Naive B cell (primary cell): ENCODE results near the gene CST11. TPM values are rescaled to one million over a fixed set of nuclear protein-coding genes. Genes with fewer than 3 reads are reported as not detected.
"Not testable (repeated sequence)": the region's sequence is repeated elsewhere in the genome, so short reads cannot be mapped to it uniquely, and the experiment has no call there.

Experiments
- ATAC-seq, 2 donors: fragments of 150-1000 bp; cut with Tn5 transposase; 2 replicates each; pipeline ENCODE4 v1.10.0; 2021; ENCODE audit warnings: low read depth in 2 of 2, mild to moderate bottlenecking in 2 of 2, moderate library complexity in 2 of 2
- DNase-seq: peaks from one replicate; pipeline ENCODE4 v3.0.0; 2022
- H3K27ac Mint-ChIP-seq, 6 donors: one replicate each; pipeline ENCODE4 v1.8.0; 2020 to 2022; ENCODE audit warnings: mild to moderate bottlenecking in 6 of 6, mixed read lengths in 6 of 6, moderate library complexity in 5 of 6, inconsistent platforms in 2 of 6
- H3K27me3 Mint-ChIP-seq, 3 donors: one replicate each; pipeline ENCODE4 v1.8.0; 2021 to 2022; ENCODE audit warnings: mixed read lengths in 3 of 3, mild to moderate bottlenecking in 1 of 3
- H3K36me3 Mint-ChIP-seq, 2 donors: one replicate each; pipeline ENCODE4 v1.8.0; 2020 to 2022; ENCODE audit warnings: mixed read lengths in 2 of 2, inconsistent platforms in 1 of 2, mild to moderate bottlenecking in 1 of 2
- H3K4me1 Mint-ChIP-seq, 3 donors: one replicate each; pipeline ENCODE4 v1.8.0; 2020 to 2022; ENCODE audit warnings: mixed read lengths in 3 of 3, inconsistent platforms in 1 of 3, mild to moderate bottlenecking in 1 of 3, moderate library complexity in 1 of 3
- H3K4me3 Mint-ChIP-seq, 8 donors: one replicate each; pipeline ENCODE4 v1.8.0; 2020 to 2022; ENCODE audit warnings: mild to moderate bottlenecking in 8 of 8, mixed read lengths in 8 of 8, moderate library complexity in 8 of 8, inconsistent platforms in 2 of 8
- H3K9me3 Mint-ChIP-seq, 7 donors: one replicate each; pipeline ENCODE4 v1.8.0; 2020 to 2022; ENCODE audit warnings: mixed read lengths in 7 of 7, mild to moderate bottlenecking in 5 of 7, inconsistent platforms in 2 of 7, moderate library complexity in 1 of 7
- polyA plus RNA-seq, 6 donors: library from polyadenylated mRNA; unstranded; fragments of 300-500 nt; fragmentation: Illumina TruSeq; gene quantifications; one replicate each; pipeline ENCODE4 v1.2.3, GENCODE V29; 2021; ENCODE audit warnings: low read depth in 6 of 6

The CST11 gene
- polyA plus RNA-seq, 6 donors from 2014 or later: not detected

DNA sequence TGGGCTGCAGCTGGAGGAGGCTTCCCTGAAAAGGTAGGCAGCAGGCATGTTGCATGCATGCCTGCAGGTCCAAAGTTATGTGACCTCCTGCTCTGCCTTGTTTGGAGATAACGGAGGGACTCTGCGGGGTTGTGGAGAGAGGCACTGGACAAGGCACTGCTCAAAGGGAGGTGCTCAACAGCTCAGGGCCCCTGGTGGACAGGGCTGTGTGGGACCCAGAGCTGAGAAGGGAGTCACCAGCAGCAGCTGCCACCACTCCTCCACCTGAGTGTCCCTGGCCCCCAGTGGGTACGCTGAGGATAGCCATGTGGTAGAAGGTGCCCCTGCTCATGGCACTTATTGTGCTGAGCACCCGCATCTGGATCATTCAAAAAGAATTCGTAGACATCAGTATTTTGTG, 22.7 kb upstream of the CST11 start:
- no peaks in the 10 kb centered on the region for H3K27me3 Mint-ChIP-seq
- ATAC-seq (no peak), DNase-seq (no peak)
- no peaks in the 10 kb centered on the region for H3K4me1 Mint-ChIP-seq
- H3K27ac Mint-ChIP-seq: no peak overlapping the region
- H3K4me3 Mint-ChIP-seq: no peak overlapping the region
- peaks cover 0 to 2% (median 0%) of the 10 kb centered on the region in 7 donors for H3K9me3 Mint-ChIP-seq
- no peaks in the 10 kb centered on the region for H3K36me3 Mint-ChIP-seq

DNA sequence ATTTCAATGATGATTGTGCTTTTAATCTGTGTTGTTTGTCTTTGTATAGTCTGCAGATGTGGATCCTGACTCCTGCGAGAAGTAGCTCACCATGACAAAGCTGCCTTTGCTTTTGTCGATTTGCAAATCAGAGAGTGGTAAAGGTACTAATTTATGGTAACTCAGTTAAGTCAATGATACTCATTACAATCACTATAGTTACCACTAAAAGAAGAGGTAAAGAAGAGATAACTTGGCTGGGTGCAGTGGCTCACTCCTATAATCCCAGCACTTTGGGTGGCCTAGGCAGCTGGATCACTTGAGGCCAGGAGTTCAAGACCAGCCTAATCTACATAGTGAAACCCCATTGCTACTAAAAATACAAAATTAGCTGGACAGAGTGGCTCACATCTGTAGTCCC, 20.6 kb upstream of the CST11 start:
- not testable (repeated sequence) for H3K27me3 Mint-ChIP-seq, H3K4me1 Mint-ChIP-seq, DNase-seq, H3K36me3 Mint-ChIP-seq, H3K9me3 Mint-ChIP-seq, H3K27ac Mint-ChIP-seq, ATAC-seq
- H3K4me3 Mint-ChIP-seq: peak overlapping the region in 1 of 8 donors; percentile 37

DNA sequence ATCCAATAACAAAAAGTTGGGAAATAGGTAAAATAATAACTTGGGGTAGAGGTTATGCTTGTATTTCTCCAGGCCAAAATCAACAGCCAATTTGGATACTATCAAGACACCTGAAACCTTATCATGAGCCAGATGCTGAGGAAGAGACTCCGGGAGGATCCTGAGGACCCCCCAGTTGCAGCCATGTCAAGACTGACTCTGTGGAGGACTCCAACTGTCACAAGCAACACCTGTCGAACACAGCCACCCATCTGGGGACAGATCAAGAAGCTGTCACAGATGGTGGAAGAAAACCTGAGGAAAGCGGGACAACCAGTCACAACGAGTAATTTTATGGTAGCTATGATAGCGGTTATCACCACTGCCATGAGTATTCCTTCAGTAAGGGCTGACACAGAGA, 19.6 kb upstream of the CST11 start:
- H3K27ac Mint-ChIP-seq, ATAC-seq, H3K36me3 Mint-ChIP-seq, DNase-seq, H3K4me1 Mint-ChIP-seq, H3K27me3 Mint-ChIP-seq, H3K4me3 Mint-ChIP-seq: not testable (repeated sequence)
- peaks cover 6 to 15% (median 10%) of the 10 kb centered on the region in 7 donors for H3K9me3 Mint-ChIP-seq

DNA sequence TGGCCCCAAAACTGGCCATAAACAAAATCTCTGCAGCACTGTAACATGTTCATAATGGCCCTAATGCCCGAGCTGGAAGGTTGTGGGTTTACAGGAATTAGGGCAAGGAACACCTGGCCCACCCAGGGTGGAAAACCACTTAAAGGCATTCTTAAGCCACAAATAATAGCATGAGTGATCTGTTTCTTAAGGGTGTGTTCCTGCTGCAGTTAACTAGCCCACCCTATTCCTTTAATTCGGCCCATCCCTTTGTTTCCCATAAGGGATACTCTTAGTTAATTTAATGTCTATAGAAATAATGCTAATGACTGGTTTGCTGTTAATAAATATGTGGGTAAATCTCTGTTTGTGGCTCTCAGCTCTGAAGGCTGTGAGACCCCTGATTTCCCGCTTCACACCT, 14.3 kb upstream of the CST11 start:
- not testable (repeated sequence) for ATAC-seq, DNase-seq, H3K4me1 Mint-ChIP-seq, H3K27ac Mint-ChIP-seq, H3K4me3 Mint-ChIP-seq
- H3K9me3 Mint-ChIP-seq: peaks cover 14 to 50% (median 34%) of the 10 kb centered on the region in 7 donors
- H3K36me3 Mint-ChIP-seq: peaks cover 10 to 18% of the 10 kb centered on the region in 2 donors
- H3K27me3 Mint-ChIP-seq: peaks cover 0 to 19% (median 5%) of the 10 kb centered on the region in 3 donors

DNA sequence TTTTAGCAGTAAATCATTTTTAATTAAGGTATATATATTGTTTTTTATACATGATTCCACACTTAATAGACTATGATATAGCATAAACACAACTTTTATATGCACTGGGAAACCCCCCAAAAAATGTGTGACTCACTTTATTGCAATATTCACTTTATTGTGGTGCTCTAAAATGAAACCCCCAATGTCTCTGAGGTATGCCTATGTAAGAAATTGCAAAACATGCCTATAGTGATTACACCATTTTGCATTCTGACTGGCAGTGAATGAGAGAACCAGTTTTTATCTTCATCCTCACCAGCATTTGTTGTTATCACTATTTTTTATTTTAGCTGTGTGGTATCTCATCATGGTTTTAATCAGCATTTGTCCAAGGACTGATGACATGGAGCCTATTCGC, 8.5 kb upstream of the CST11 start:
- Mint-ChIP-seq H3K27ac (no peak overlapping the region), H3K27me3 (peaks cover 4 to 26% (median 11%) of the 10 kb centered on the region in 3 donors), H3K9me3 (peaks cover 3 to 24% (median 14%) of the 10 kb centered on the region in 7 donors), H3K4me3 (no peak overlapping the region), H3K36me3 (peaks cover 3 to 4% of the 10 kb centered on the region in 2 donors), H3K4me1 (peaks cover 6 to 8% (median 6%) of the 10 kb centered on the region in 3 donors)
- DNase-seq (no peak), ATAC-seq (no peak)

DNA sequence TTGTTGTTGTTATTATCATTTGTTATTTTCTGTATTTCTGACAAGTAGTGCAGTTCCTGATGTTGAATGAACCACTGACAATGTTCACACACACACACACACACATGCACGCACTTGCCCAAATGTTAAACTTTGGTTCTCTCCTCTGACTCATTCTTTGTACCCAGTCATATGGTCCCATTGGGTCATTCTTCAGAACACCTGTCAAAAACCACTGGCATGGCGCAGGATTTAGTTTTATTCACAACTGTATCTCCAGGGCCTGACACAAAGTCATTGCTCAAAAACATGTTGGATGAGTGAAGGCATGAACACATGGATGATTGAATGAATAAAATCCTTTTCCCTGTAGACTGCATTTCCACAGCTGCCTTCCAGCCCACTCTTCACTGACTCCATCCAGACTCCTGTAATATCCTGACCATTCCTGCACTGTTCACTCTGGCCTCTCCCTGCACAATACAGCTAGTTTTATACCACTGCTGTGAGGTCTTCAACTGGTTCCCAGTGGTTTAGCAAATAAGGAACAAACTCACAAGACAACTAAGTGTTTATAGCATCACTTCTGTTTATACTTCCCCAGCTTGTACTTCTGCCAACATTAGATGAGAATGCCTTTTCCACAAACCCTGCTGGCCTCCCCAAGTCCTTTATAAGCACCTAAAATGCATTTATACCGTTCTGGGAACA, 6.9 kb upstream of the CST11 start:
- Mint-ChIP-seq H3K36me3 (peaks cover 0 to 4% of the 10 kb centered on the region in 2 donors), H3K9me3 (peaks cover 0 to 9% (median 5%) of the 10 kb centered on the region in 7 donors), H3K27ac (no peak overlapping the region), H3K27me3 (peaks cover 4 to 17% (median 11%) of the 10 kb centered on the region in 3 donors), H3K4me3 (no peak overlapping the region), H3K4me1 (peaks cover 6 to 13% (median 11%) of the 10 kb centered on the region in 3 donors)
- no peak for ATAC-seq
- DNase-seq: no peak

DNA sequence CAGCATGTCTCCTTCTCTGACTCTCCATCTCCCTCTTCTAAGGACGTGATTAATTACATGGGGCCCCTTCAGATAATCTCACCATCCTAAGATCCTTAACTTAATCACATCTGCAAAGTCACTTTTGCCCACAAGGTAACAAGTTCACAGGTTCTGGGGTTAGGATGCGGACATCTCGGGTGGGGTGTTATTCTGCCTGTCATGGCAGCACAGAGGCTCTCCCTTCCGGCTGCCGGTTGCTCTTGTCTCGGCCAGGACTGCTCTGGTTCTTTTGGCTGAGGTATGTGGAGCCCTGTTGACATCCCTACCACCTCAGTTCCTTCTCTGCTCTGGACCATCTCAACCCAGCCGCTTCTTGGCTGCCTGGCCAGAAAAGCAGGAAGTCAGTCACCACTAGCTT, 4.2 kb upstream of the CST11 start:
- no peaks in the 10 kb centered on the region for H3K36me3 Mint-ChIP-seq
- peaks cover 4 to 8% (median 6%) of the 10 kb centered on the region in 3 donors for H3K27me3 Mint-ChIP-seq
- ATAC-seq (no peak), DNase-seq (no peak)
- peak overlapping the region in 1 of 6 donors; percentile 40 for H3K27ac Mint-ChIP-seq
- peaks cover 6 to 13% (median 11%) of the 10 kb centered on the region in 3 donors for H3K4me1 Mint-ChIP-seq
- peak overlapping the region in 1 of 8 donors; percentile 69 for H3K4me3 Mint-ChIP-seq
- no peaks in the 10 kb centered on the region for H3K9me3 Mint-ChIP-seq

DNA sequence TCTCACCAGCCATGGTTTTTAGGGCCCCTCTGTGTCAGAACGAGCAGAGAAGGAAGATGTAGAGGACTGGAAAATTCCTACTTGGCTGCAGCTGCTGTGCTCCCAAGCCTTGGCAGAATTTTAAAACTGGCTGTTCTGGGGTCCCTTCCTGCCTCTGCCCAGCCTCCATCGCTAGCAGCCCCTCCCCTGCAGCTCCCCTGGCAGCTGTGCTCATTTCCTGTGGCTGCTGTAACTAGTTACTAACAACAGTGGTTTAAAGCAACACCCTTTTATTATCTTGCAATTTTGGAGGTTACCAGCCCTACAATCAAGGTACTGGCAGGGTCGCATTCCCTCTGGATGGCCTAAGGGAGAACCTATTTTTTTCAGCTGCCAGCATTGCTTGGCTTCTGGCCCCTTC, 3.7 kb upstream of the CST11 start:
- peaks cover 6 to 13% (median 11%) of the 10 kb centered on the region in 3 donors for H3K4me1 Mint-ChIP-seq

DNA sequence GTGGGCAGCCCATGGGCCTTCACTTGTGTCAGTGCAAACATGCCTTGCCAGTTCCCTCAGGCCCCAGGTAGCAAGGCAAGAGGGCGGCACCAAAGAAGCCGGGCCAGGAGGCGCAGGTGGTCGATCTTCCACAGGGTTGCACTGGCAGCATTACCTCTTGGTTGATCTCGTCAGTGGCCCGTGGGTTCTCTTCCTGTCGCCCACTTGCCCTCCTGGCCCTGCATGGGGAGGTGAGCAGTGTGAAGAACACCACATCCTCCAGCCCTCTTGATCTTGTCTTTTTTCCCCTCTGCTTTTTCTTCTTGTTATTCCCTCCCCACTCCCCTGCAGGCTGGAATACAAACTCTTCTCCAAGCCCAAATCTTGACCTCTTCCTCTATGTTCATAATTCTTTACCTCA, 3.0 kb upstream of the CST11 start:
- Mint-ChIP-seq H3K9me3 (no peaks in the 10 kb centered on the region), H3K4me3 (no peak overlapping the region), H3K27ac (peak overlapping the region in 1 of 6 donors; percentile 6), H3K27me3 (peaks cover 4 to 15% (median 6%) of the 10 kb centered on the region in 3 donors), H3K4me1 (peaks cover 6 to 13% (median 11%) of the 10 kb centered on the region in 3 donors), H3K36me3 (no peaks in the 10 kb centered on the region)
- DNase-seq: no peak
- ATAC-seq: no peak

More for the DNA sequence above, 3.7 kb upstream of the CST11 start:
- no peak for DNase-seq
- H3K36me3 Mint-ChIP-seq: no peaks in the 10 kb centered on the region
- no peak overlapping the region for H3K27ac Mint-ChIP-seq
- H3K4me3 Mint-ChIP-seq: peak overlapping the region in 3 of 8 donors; percentile 5 to 69 (median 16)
- ATAC-seq: no peak
- H3K27me3 Mint-ChIP-seq: peaks cover 4 to 8% (median 6%) of the 10 kb centered on the region in 3 donors
- no peaks in the 10 kb centered on the region for H3K9me3 Mint-ChIP-seq

DNA sequence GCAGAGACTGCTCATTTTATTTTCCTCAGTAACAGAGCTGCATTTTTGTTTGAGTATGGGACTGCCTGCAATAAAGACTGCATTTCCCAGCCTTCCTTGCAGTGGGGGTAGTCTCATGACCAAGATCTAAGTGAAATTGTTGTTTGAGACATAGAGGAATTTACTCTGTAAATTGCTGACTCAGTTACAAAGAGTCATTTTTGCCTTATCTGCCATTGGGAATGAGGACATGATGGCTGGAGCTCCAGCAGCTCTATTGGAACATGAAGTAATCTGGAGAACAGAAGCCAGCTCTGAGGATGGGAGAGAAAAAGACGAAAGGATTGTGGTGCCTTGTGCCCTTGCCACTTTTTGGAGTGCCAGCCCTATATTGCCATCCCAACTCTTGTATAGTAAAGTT, 2.1 kb upstream of the CST11 start:
- peaks cover 3 to 17% (median 6%) of the 10 kb centered on the region in 3 donors for H3K27me3 Mint-ChIP-seq
- no peaks in the 10 kb centered on the region for H3K9me3 Mint-ChIP-seq
- H3K4me1 Mint-ChIP-seq: peaks cover 6 to 13% (median 11%) of the 10 kb centered on the region in 3 donors
- no peak overlapping the region for H3K4me3 Mint-ChIP-seq
- DNase-seq (no peak), ATAC-seq (no peak)
- no peak overlapping the region for H3K27ac Mint-ChIP-seq
- H3K36me3 Mint-ChIP-seq: no peaks in the 10 kb centered on the region

DNA sequence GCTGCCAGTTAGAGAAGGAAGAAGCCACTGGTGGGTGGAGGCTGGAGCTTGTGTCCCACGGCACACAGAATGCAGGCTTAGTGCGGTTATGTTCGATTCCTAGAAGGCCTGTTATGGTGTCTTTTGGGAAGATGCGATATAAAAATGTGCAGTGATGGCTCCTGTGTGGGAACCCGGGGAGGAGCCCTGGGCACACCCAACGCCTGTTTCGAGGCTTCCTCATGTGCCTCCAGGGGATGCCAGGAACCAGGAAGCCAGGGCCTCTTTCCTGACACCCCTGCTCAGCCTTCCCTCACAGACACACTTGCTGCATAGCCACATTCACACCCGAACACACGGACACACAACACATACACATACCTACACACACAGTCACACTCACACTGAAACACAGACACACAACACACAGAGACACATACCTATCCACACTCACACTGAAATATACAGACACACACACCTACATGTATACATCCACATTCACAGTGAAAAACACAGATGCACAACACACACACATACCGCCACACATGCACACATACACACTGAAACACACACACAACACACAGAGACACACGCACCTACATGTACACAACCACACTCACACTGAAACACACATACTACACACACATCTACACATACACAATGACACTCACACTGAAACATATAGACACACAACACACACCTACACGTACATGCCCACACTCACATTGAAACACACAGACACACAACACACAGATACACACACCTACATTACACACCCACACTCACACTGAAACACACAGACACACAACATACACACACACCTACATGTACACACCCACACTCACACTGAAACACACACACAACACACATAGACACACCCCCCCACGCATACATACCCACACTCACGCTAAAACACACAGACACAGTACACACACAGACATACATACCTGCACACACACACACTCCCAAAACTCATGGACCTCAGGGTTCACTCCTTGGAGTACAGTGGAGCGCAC, 1.2 kb upstream of the CST11 start:
- no peak overlapping the region for H3K27ac Mint-ChIP-seq

DNA sequence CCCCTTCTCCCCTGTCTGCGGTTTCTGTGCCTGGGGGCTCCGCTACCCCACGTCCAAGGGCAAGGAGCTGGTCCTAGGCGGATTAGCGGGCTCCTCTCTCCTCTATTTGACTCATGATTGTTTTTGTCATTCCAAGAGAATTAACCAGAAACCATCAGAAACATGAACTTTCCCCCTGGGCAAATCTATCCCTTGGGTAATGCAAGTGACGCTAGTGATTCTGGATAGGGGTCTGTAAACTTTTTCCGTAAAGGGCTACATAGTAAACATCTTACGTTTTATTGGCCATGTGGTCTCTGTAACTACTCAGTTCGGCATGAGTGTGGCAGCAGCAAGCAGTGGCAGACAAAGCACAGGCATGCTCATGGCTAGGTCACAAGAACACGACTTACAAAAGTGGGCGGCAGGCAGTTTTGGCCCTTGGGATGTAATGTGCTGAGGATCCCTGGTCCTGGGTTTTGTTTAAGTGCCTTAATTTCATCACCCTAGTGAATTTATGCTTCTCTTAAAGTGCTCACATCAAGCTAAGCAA, 654 bp downstream of the CST11 start:
- Mint-ChIP-seq H3K27me3 (peaks cover 0 to 16% (median 6%) of the 10 kb centered on the region in 3 donors), H3K4me1 (peaks cover 6 to 13% (median 11%) of the 10 kb centered on the region in 3 donors), H3K4me3 (no peak overlapping the region), H3K27ac (no peak overlapping the region), H3K36me3 (no peaks in the 10 kb centered on the region), H3K9me3 (no peaks in the 10 kb centered on the region)
- DNase-seq: no peak
- ATAC-seq: no peak

More for the DNA sequence above, 1.2 kb upstream of the CST11 start:
- no peak for DNase-seq
- H3K36me3 Mint-ChIP-seq: no peaks in the 10 kb centered on the region
- H3K9me3 Mint-ChIP-seq: no peaks in the 10 kb centered on the region
- H3K27me3 Mint-ChIP-seq: peaks cover 0 to 17% (median 6%) of the 10 kb centered on the region in 3 donors
- H3K4me1 Mint-ChIP-seq: peaks cover 6 to 13% (median 11%) of the 10 kb centered on the region in 3 donors
- no peak overlapping the region for H3K4me3 Mint-ChIP-seq
- no peak for ATAC-seq

DNA sequence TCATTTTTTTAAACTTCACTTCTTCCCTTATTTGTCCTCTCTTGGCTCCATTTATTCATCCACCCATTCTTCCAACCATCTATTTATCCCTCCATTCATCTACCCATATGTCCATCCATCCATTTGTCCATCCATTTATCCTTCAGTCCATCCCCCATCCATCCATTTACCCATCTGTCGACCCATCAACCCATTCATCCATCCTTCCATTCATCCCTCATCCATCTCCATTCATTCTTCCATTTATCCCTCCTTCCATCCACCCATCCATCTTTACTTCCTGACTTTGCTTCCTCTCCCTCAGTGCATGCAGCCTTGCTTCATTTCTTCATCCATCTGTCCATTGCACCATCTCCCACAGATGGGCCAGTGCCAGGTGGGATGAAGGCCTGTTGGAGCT, 1.8 kb downstream of the CST11 start:
- ATAC-seq (no peak), DNase-seq (no peak)
- Mint-ChIP-seq H3K4me1 (peaks cover 0 to 2% (median 2%) of the 10 kb centered on the region in 3 donors), H3K36me3 (no peaks in the 10 kb centered on the region), H3K27me3 (peaks cover 0 to 9% (median 0%) of the 10 kb centered on the region in 3 donors), H3K9me3 (no peaks in the 10 kb centered on the region), H3K27ac (no peak overlapping the region), H3K4me3 (no peak overlapping the region)
